Measurements from ENCODE around the gene BCAR1. TPM values are rescaled to one million over a fixed set of nuclear protein-coding genes. Genes with fewer than 3 reads are reported as not detected.
A peak's percentile ranks its signal among the peaks of the same experiment; 100 is the strongest.

Gene BCAR1
- total and polyA plus RNA-seq, 2 of the 13 experiments (the other 11 are each of a cell fraction or from before 2014, with no cell fraction given): 48.1 to 51.7 TPM

DNA sequence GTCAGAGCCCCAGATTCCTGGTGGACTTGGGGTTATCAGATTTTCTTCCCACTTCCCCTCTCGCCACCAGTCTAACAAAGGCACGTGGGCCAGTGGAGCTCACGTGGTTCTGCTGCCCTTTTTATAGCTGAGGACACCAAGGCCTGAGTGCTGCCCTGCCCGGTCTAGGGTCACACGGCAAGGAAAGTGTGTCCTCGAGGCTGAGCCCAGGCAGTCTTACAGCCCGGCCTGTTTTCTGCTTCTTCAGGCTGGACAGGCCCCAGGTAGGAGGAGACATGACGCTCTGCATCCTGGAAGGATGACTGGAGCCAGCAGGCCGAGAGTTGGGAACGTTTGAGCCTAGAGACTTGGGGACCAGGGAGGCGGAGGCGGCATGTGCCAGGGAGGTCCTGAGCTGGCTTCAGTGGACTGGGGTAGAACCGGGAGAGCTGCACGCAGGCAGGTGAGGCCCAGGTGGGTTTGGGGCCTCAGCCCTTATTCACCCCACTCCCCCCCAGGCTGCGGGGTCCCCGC lies 29.1 kb downstream of the BCAR1 start:
- in situ Hi-C loops (cut with HindIII; ENCODE audit: extremely low pct_ligation_motif_present, low pct_unique_long_range_greater_than_20kb): no loop called here
- CTCF ChIA-PET (ENCODE audit: low intra/inter-chr PET ratio, low total read pairs): no interaction called here
- H3K27ac ChIP-seq (ENCODE audit: extremely low read length, insufficient read depth, low read length): no peak overlapping the region
- POLR2A ChIA-PET: no interaction called here
- BruUV-seq (replicated peaks): no TSS peak
- no peak for ATAC-seq
- intact Hi-C loops (cut with micrococcal nuclease; ENCODE audit: unreplicated experiment): no loop called here
- H3K4me3 ChIP-seq (replicated peaks in 1 of 3; ENCODE audit: insufficient read depth in 1 of 3, low read depth in 2 of 3, low read length in 3 of 3): peak overlapping the region in 1 of 3 experiments; percentile 46; a peak in 3 of 6 replicates
- WGBS (ENCODE audit: low lambda C conversion rate): 35% methylated on average over 15 of the region's 16 CpGs
- H3K9ac ChIP-seq (ENCODE audit: insufficient read depth, low read depth, low read length): no peak overlapping the region; the same call in 1 of the 2 replicates
- no peaks in the 10 kb centered on the region for H3K36me3 ChIP-seq (replicated peaks in 1 of 2; ENCODE audit: control insufficient read depth in 1 of 2, insufficient read depth in 2 of 2, low read length in 2 of 2)
- no peak for DNase-seq (ENCODE audit: low spot score)
- H2AFZ ChIP-seq (ENCODE audit: low read length): no peak overlapping the region
- no peak for FAIRE-seq
- H4K20me1 ChIP-seq (ENCODE audit: insufficient read depth, low read length): no peaks in the 10 kb centered on the region
- H3K27me3 ChIP-seq (ENCODE audit: control insufficient read depth in 1 of 2, insufficient read depth in 2 of 2, low read length in 2 of 2): peaks cover 11 to 39% of the 10 kb centered on the region in 2 experiments
- H3K4me1 ChIP-seq (ENCODE audit: insufficient read depth, low read length): peaks cover 51% of the 10 kb centered on the region
- no peaks in the 10 kb centered on the region for H3K79me2 ChIP-seq (ENCODE audit: insufficient read depth, low read length)
- H3K9me3 ChIP-seq (ENCODE audit: low read length): no peaks in the 10 kb centered on the region
- peak overlapping the region; percentile 71 for H3K4me2 ChIP-seq (ENCODE audit: low read depth, low read length)
- TF ChIP-seq NR2F6 (IDR thresholded peaks at IDR 0.05) (no peak), NR2F6 (CRISPR knock-in tag; IDR thresholded peaks at IDR 0.05) (no peak), HHEX (CRISPR knock-in tag; IDR thresholded peaks at IDR 0.05) (no peak), TAF1 (CRISPR knock-in tag; IDR thresholded peaks at IDR 0.05) (no peak), ZNF841 (CRISPR knock-in tag; IDR thresholded peaks at IDR 0.05; ENCODE audit: borderline replicate concordance) (no peak), ZSCAN20 (CRISPR knock-in tag; IDR thresholded peaks at IDR 0.05; ENCODE audit: borderline replicate concordance) (no peak), ZFX (CRISPR knock-in tag; IDR thresholded peaks at IDR 0.05; ENCODE audit: low read depth) (peak; percentile 43; the same call in 1 of the 2 replicates), CHD4 (IDR thresholded peaks at IDR 0.05; ENCODE audit: borderline replicate concordance, low read length) (no peak), HNRNPL (IDR thresholded peaks at IDR 0.05; ENCODE audit: low read depth, low read length) (0 out of 2 replicates have a peak, but pooled peaks have one; percentile 3), ZNF446 (CRISPR knock-in tag; IDR thresholded peaks at IDR 0.05) (no peak), RFX1 (IDR thresholded peaks at IDR 0.05) (no peak), ZNF749 (CRISPR knock-in tag; IDR thresholded peaks at IDR 0.05; ENCODE audit: borderline replicate concordance) (no peak), HNRNPLL (IDR thresholded peaks at IDR 0.05; ENCODE audit: low read depth, low read length, poor library complexity, severe bottlenecking) (peak; percentile 22), MEF2D (CRISPR knock-in tag; IDR thresholded peaks at IDR 0.05) (0 out of 2 replicates have a peak, but pooled peaks have one; percentile 36), ZNF253 (CRISPR knock-in tag; IDR thresholded peaks at IDR 0.05; ENCODE audit: borderline replicate concordance) (no peak), ZFP62 (CRISPR knock-in tag; IDR thresholded peaks at IDR 0.05) (no peak)
- TF ChIP-seq, protein P1, sequence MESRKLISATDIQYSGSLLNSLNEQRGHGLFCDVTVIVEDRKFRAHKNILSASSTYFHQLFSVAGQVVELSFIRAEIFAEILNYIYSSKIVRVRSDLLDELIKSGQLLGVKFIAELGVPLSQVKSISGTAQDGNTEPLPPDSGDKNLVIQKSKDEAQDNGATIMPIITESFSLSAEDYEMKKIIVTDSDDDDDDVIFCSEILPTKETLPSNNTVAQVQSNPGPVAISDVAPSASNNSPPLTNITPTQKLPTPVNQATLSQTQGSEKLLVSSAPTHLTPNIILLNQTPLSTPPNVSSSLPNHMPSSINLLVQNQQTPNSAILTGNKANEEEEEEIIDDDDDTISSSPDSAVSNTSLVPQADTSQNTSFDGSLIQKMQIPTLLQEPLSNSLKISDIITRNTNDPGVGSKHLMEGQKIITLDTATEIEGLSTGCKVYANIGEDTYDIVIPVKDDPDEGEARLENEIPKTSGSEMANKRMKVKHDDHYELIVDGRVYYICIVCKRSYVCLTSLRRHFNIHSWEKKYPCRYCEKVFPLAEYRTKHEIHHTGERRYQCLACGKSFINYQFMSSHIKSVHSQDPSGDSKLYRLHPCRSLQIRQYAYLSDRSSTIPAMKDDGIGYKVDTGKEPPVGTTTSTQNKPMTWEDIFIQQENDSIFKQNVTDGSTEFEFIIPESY (CRISPR knock-in tag; IDR thresholded peaks at IDR 0.05): 0 out of 2 replicates have a peak, but pooled peaks have one; percentile 17
- TF ChIP-seq, protein P2, sequence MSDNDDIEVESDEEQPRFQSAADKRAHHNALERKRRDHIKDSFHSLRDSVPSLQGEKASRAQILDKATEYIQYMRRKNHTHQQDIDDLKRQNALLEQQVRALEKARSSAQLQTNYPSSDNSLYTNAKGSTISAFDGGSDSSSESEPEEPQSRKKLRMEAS (IDR thresholded peaks at IDR 0.05): peak; percentile 59
- TF ChIP-seq, protein P3, sequence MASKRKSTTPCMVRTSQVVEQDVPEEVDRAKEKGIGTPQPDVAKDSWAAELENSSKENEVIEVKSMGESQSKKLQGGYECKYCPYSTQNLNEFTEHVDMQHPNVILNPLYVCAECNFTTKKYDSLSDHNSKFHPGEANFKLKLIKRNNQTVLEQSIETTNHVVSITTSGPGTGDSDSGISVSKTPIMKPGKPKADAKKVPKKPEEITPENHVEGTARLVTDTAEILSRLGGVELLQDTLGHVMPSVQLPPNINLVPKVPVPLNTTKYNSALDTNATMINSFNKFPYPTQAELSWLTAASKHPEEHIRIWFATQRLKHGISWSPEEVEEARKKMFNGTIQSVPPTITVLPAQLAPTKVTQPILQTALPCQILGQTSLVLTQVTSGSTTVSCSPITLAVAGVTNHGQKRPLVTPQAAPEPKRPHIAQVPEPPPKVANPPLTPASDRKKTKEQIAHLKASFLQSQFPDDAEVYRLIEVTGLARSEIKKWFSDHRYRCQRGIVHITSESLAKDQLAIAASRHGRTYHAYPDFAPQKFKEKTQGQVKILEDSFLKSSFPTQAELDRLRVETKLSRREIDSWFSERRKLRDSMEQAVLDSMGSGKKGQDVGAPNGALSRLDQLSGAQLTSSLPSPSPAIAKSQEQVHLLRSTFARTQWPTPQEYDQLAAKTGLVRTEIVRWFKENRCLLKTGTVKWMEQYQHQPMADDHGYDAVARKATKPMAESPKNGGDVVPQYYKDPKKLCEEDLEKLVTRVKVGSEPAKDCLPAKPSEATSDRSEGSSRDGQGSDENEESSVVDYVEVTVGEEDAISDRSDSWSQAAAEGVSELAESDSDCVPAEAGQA (IDR thresholded peaks at IDR 0.05; ENCODE audit: low read depth): no peak
- TF ChIP-seq, protein P3 (CRISPR knock-in tag; IDR thresholded peaks at IDR 0.05; ENCODE audit: borderline replicate concordance): no peak

Measured in HepG2 (cell line).